GM23338 (cell line): ENCODE results near the gene COL1A2. TPM values are rescaled to one million over a fixed set of nuclear protein-coding genes. Genes with fewer than 3 reads are reported as not detected.

Experiments used
- ATAC-seq: fragments of 200-7000 bp; cut with Tn5 transposase; 3 replicates; pipeline ENCODE4 v1.9.1; 2020
- DNase-seq: peaks from one replicate; pipeline ENCODE4 v3.0.0-alpha.2; 2015; ENCODE audit warnings: low spot score
- H2AFZ ChIP-seq: fragments of 200-600 bp; sonication (generic); 2 replicates; pipeline ENCODE4 v1.8.0; 2016; ENCODE audit warnings: antibody characterized with exemption, mild to moderate bottlenecking, moderate library complexity
- H3F3A ChIP-seq: fragments of 200-600 bp; sonication (generic); replicated peaks from 2 replicates; pipeline ENCODE4 v1.8.0; 2017; ENCODE audit warnings: antibody characterized with exemption, mixed run types, low read depth
- H3K27ac ChIP-seq: fragments of 200-600 bp; sonication (generic); 2 replicates; pipeline ENCODE4 v1.6.1; 2016; ENCODE audit warnings: low read depth
- H3K27me3 ChIP-seq: fragments of 200-600 bp; sonication (generic); 2 replicates; pipeline ENCODE4 v1.8.0; 2016; ENCODE audit warnings: mild to moderate bottlenecking, mixed run types, moderate library complexity; ENCODE audit not compliant: insufficient read depth
- H3K36me3 ChIP-seq: fragments of 200-600 bp; sonication (generic); 2 replicates; pipeline ENCODE4 v1.8.0; 2016; ENCODE audit warnings: mild to moderate bottlenecking; ENCODE audit not compliant: insufficient read depth
- H3K4me1 ChIP-seq: fragments of 200-600 bp; sonication (generic); 2 replicates; pipeline ENCODE4 v1.8.0; 2016; ENCODE audit warnings: mild to moderate bottlenecking, moderate library complexity; ENCODE audit not compliant: insufficient read depth
- H3K4me2 ChIP-seq: fragments of 200-600 bp; sonication (generic); 2 replicates; pipeline ENCODE4 v1.7.1; 2017; ENCODE audit warnings: mixed run types
- H3K4me3 ChIP-seq: fragments of 200-600 bp; sonication (generic); 2 replicates; pipeline ENCODE4 v1.6.1; 2016; ENCODE audit warnings: mixed run types
- H3K79me2 ChIP-seq: fragments of 200-600 bp; sonication (generic); replicated peaks from 2 replicates; pipeline ENCODE4 v1.8.0; 2017; ENCODE audit warnings: mild to moderate bottlenecking; ENCODE audit not compliant: insufficient read depth
- H3K9me2 ChIP-seq: fragments of 200-600 bp; sonication (generic); 2 replicates; pipeline ENCODE4 v1.8.0; 2017; ENCODE audit not compliant: insufficient read depth
- H4K20me1 ChIP-seq: fragments of 200-600 bp; sonication (generic); replicated peaks from 2 replicates; pipeline ENCODE4 v1.8.0; 2017; ENCODE audit warnings: mild to moderate bottlenecking; ENCODE audit not compliant: insufficient read depth
- H3K27ac Mint-ChIP-seq: 2 replicates; pipeline ENCODE4 v1.8.0; 2020; ENCODE audit warnings: inconsistent platforms, mild to moderate bottlenecking, moderate library complexity, mixed read lengths
- H3K27me3 Mint-ChIP-seq: 3 replicates; pipeline ENCODE4 v1.8.0; 2022; ENCODE audit warnings: low read depth, mild to moderate bottlenecking, moderate library complexity, mixed read lengths, inconsistent platforms; ENCODE audit not compliant: insufficient read depth, poor library complexity
- H3K36me3 Mint-ChIP-seq: 3 replicates; pipeline ENCODE4 v1.8.0; 2021; ENCODE audit warnings: low read depth, mild to moderate bottlenecking, inconsistent platforms, moderate library complexity, mixed read lengths
- H3K4me1 Mint-ChIP-seq: 3 replicates; pipeline ENCODE4 v1.8.0; 2020; ENCODE audit warnings: mild to moderate bottlenecking, inconsistent platforms, mixed read lengths
- H3K4me3 Mint-ChIP-seq: 3 replicates; pipeline ENCODE4 v1.8.0; 2021; ENCODE audit warnings: moderate library complexity, mild to moderate bottlenecking, inconsistent platforms, mixed read lengths
- H3K9me3 Mint-ChIP-seq: 3 replicates; pipeline ENCODE4 v1.8.0; 2020; ENCODE audit warnings: moderate library complexity, mild to moderate bottlenecking, inconsistent platforms, mixed read lengths
- CREB1 ChIP-seq: fragments of 250-450 bp; sonication (Bioruptor Pico); IDR thresholded peaks from 2 replicates; pipeline ENCODE4 v1.5.0; 2020; ENCODE audit warnings: low read depth, mild to moderate bottlenecking, moderate library complexity
- ETS1 ChIP-seq: IDR thresholded peaks from 2 replicates; pipeline ENCODE4 v1.6.1; 2016; ENCODE audit warnings: antibody characterized with exemption
- EZH2 ChIP-seq: fragments of 200-600 bp; sonication (generic); IDR thresholded peaks from one replicate; pipeline ENCODE4 v1.8.0; 2017; ENCODE audit warnings: antibody characterized with exemption, mild to moderate bottlenecking, low read depth; ENCODE audit not compliant: unreplicated experiment
- JUNB ChIP-seq: IDR thresholded peaks from one replicate; pipeline ENCODE4 v1.6.1; 2016; ENCODE audit warnings: antibody characterized with exemption; ENCODE audit not compliant: unreplicated experiment
- POLR2AphosphoS5 ChIP-seq: IDR thresholded peaks from 2 replicates; pipeline ENCODE4 v1.6.1; 2016; ENCODE audit warnings: antibody characterized with exemption, low read depth
- REST ChIP-seq: IDR thresholded peaks from one replicate; pipeline ENCODE4 v1.6.1; 2018; ENCODE audit warnings: antibody characterized with exemption; ENCODE audit not compliant: unreplicated experiment
- ZNF114 ChIP-seq: fragments of 250-450 bp; sonication (Bioruptor Pico); IDR thresholded peaks from 2 replicates; pipeline ENCODE4 v1.5.0; 2020; ENCODE audit warnings: mild to moderate bottlenecking, moderate library complexity
- ZNF462 ChIP-seq: fragments of 250-450 bp; sonication (Bioruptor Pico); IDR thresholded peaks from 2 replicates; pipeline ENCODE4 v1.5.0; 2020; ENCODE audit warnings: mild to moderate bottlenecking, moderate library complexity
- polyA plus RNA-seq: library from polyadenylated mRNA; unstranded; fragments of >200 nt; fragmentation: Nextera tagmentation; extraction: Ambion mirVana; gene quantifications from 2 replicates; pipeline ENCODE4 v1.2.1, GENCODE V29; 2016
- total RNA-seq: library from RNA; depleted of rRNA; stranded (reverse); fragments of >200 nt; shearing (Covaris generic); gene quantifications from 2 replicates; pipeline ENCODE4 v1.2.3, GENCODE V29; 2014

Gene COL1A2
- total and polyA plus RNA-seq, 2 experiments from 2014 or later: 32.0 to 67.0 TPM

GRCh38 chr7:94422136-94422535 is 27.4 kb downstream of the COL1A2 start:
- Mint-ChIP-seq H3K4me3 (no peak overlapping the region), H3K27me3 (peaks cover 2% of the 10 kb centered on the region), H3K9me3 (no peaks in the 10 kb centered on the region), H3K36me3 (peaks cover 66% of the 10 kb centered on the region), H3K27ac (no peak overlapping the region), H3K4me1 (no peaks in the 10 kb centered on the region)
- Histone ChIP-seq H4K20me1 (no peaks in the 10 kb centered on the region), H3K36me3 (peaks cover 60% of the 10 kb centered on the region), H2AFZ (no peak overlapping the region), H3K27me3 (no peaks in the 10 kb centered on the region), H3F3A (no peaks in the 10 kb centered on the region), H3K27ac (no peak overlapping the region), H3K79me2 (no peaks in the 10 kb centered on the region), H3K4me2 (no peak overlapping the region), H3K9me2 (no peaks in the 10 kb centered on the region), H3K4me1 (no peaks in the 10 kb centered on the region), H3K4me3 (no peak overlapping the region)
- DNase-seq (no peak), ATAC-seq (no peak)
- TF ChIP-seq EZH2: no peak
- TF ChIP-seq POLR2AphosphoS5: no peak
- no peak for TF ChIP-seq JUNB
- no peak for TF ChIP-seq CREB1 (CRISPR knock-in tag)
- TF ChIP-seq ZNF114 (CRISPR knock-in tag): no peak

GRCh38 chr7:94422827-94423460 is 28.2 kb downstream of the COL1A2 start:
- no peaks in the 10 kb centered on the region for H3K4me1 ChIP-seq
- no peak overlapping the region for H3K4me3 ChIP-seq
- ATAC-seq (no peak), DNase-seq (no peak)
- no peaks in the 10 kb centered on the region for H3K9me3 Mint-ChIP-seq
- H3K4me2 ChIP-seq: no peak overlapping the region
- H3K27me3 Mint-ChIP-seq: peaks cover 2% of the 10 kb centered on the region
- H3K27ac Mint-ChIP-seq: no peak overlapping the region
- H3K79me2 ChIP-seq: no peaks in the 10 kb centered on the region
- no peaks in the 10 kb centered on the region for H4K20me1 ChIP-seq
- H3K27ac ChIP-seq: no peak overlapping the region
- H3K36me3 Mint-ChIP-seq: peaks cover 69% of the 10 kb centered on the region
- no peak overlapping the region for H2AFZ ChIP-seq
- H3K36me3 ChIP-seq: peaks cover 68% of the 10 kb centered on the region
- H3K4me3 Mint-ChIP-seq: no peak overlapping the region
- TF ChIP-seq CREB1 (CRISPR knock-in tag) (no peak), ZNF462 (CRISPR knock-in tag) (no peak), REST (no peak), JUNB (no peak), EZH2 (no peak), ETS1 (no peak)
- H3K4me1 Mint-ChIP-seq: no peaks in the 10 kb centered on the region
- H3K27me3 ChIP-seq: no peaks in the 10 kb centered on the region
- no peaks in the 10 kb centered on the region for H3F3A ChIP-seq
- no peaks in the 10 kb centered on the region for H3K9me2 ChIP-seq
